ACC112 (cell line): Measurements from ENCODE around the gene ATP6V1G3.

Experiments used
- H2AFZ ChIP-seq: fragments of 200-600 bp; sonication (generic); one replicate; pipeline ENCODE4 v1.6.0; 2017; ENCODE audit warnings: antibody characterized with exemption, low read length; ENCODE audit not compliant: unreplicated experiment
- H3K27ac ChIP-seq: fragments of 200-600 bp; sonication (generic); 2 replicates; pipeline ENCODE4 v1.5.1; 2014; ENCODE audit warnings: low read depth, mild to moderate bottlenecking, antibody characterized with exemption, low read length, moderate library complexity
- H3K27me3 ChIP-seq: fragments of 200-600 bp; sonication (generic); 2 replicates; pipeline ENCODE4 v1.6.1; 2014; ENCODE audit warnings: mild to moderate bottlenecking, antibody characterized with exemption, low read length, moderate library complexity, mixed read lengths; ENCODE audit not compliant: insufficient read depth
- H3K36me3 ChIP-seq: fragments of 200-600 bp; sonication (generic); 2 replicates; pipeline ENCODE4 v1.6.1; 2016; ENCODE audit warnings: mild to moderate bottlenecking, antibody characterized with exemption, low read length, moderate library complexity, mixed read lengths; ENCODE audit not compliant: insufficient read depth
- H3K4me1 ChIP-seq: fragments of 200-600 bp; sonication (generic); one replicate; pipeline ENCODE4 v1.6.1; 2016; ENCODE audit warnings: low read length, mixed read lengths; ENCODE audit not compliant: insufficient read depth, unreplicated experiment, control insufficient read depth
- H3K4me3 ChIP-seq: fragments of 200-600 bp; sonication (generic); 2 replicates; pipeline ENCODE4 v1.5.1; 2014; ENCODE audit warnings: mild to moderate bottlenecking, low read depth, low read length
- H3K79me2 ChIP-seq: fragments of 200-600 bp; sonication (generic); one replicate; pipeline ENCODE4 v1.6.0; 2016; ENCODE audit warnings: low read length; ENCODE audit not compliant: control insufficient read depth, unreplicated experiment, insufficient read depth

Gene ATP6V1G3

DNA sequence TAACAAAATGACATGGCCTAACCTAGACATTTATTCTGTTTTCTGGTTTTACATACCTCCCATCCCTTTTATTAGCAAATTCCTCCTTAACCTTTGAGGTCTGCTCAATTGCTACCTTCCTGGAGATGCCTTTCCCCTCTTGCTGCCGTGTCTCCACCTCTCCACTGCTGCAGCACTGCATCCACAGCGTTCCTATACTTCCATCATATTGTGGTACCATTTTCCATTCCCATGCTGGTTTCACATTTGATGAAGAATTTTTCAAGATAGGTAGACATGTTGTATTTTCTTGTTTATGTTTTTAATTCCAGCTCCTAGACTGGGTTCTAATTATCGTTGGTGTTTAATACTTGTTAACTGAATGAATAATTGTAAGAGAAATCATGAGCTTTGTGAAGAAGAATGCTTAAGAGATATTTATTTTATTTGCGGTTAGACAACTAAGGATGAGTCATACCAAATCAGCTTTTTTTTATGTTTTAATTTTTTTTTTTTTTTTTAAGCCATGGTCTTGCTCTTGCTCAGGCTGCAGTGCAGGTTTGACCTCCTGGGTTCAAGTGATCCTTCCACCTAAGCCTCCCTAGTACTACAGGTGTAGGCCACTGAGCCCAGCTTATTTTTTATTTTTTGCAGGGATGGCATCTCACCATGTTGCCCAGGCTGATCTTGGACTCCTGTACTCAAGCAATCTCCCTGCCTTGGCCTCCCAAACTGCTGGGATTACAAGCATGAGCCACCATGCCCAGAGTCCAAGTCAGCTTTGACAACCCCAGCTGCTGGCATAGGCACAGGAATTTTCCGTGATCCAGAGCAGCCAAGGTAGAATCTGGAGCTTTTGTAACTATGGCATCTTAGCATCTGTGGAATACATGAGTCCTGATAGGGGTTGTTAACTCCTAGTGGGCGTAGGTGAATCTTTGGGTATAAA, 44.0 kb downstream of the ATP6V1G3 start:
- Histone ChIP-seq H3K4me1 (peaks cover 48% of the 10 kb centered on the region), H3K79me2 (no peaks in the 10 kb centered on the region), H3K27me3 (no peaks in the 10 kb centered on the region), H3K4me3 (peak overlapping the region; percentile 50; the same call in 1 of the 2 replicates), H3K36me3 (no peaks in the 10 kb centered on the region), H3K27ac (peak overlapping the region; percentile 69), H2AFZ (no peak overlapping the region)

DNA sequence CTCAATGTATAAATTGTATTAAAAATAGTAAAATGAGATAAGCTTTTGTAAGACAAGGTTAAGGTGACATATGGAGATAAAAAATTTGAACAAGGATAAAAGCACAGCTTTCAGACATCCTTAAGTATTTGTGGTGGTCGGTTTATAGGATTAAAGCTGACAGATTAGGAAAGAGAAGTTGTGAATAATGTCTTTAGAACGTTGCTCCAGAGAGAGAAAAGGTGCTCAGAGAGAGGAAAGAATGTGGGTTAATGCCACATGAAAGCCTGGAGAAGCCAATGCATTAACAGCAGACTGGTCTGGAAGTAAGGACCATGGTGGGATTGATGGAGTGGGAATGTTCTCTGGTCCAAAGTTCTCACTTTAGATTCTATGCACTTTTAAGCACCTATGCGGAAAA, 44.8 kb downstream of the ATP6V1G3 start:
- Histone ChIP-seq H3K36me3 (no peaks in the 10 kb centered on the region), H3K4me3 (no peak overlapping the region), H2AFZ (no peak overlapping the region), H3K27me3 (no peaks in the 10 kb centered on the region), H3K4me1 (peaks cover 48% of the 10 kb centered on the region), H3K79me2 (no peaks in the 10 kb centered on the region), H3K27ac (no peak overlapping the region)

DNA sequence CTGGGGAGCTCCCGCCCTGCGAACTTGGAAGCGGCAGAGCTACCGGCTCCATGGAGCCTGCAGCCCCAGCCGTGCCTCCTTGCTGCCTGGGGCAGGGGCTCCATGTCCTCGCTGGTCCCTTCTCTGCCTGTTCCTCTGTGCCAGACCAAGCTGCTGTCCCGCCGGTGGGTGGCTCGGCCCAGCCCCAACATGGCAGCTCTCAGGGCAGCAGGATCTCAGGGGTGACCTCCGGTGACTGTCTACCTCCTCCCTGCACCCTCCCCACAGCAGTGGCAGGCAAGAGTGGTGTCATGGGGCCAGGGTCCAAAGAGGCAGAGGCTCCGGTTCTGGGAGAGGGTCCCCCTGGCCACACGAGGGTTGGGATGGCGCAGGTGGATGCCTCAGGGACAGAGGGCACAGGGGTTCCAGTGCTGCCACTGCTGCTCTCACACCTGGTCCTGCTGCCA, 45.8 kb downstream of the ATP6V1G3 start:
- no peak overlapping the region for H2AFZ ChIP-seq
- H3K27ac ChIP-seq = no peak overlapping the region
- H3K27me3 ChIP-seq = no peaks in the 10 kb centered on the region
- no peak overlapping the region for H3K4me3 ChIP-seq
- H3K36me3 ChIP-seq = no peaks in the 10 kb centered on the region
- peaks cover 48% of the 10 kb centered on the region for H3K4me1 ChIP-seq
- H3K79me2 ChIP-seq = no peaks in the 10 kb centered on the region

DNA sequence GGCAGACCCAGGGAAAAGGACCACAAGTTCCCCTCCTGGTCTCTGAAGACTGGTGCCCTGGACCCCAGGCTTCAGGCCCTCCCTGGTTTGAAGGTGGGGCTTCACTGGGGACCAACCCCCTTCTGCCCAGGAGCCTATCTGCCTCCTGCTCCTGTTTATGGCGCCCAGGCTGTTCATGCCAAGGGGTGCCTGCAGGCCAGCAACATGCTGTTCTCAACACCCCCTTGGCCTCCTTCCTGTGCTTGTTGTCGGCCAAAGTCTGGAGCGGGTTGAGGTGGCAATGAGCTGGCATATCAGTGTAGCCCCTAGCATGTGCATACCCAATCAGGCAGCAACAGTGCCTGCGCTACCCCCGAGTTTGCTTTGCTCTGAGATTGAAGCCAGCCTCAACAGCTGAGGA, 46.3 kb downstream of the ATP6V1G3 start:
- Histone ChIP-seq H3K27ac (no peak overlapping the region), H3K4me3 (no peak overlapping the region), H3K79me2 (no peaks in the 10 kb centered on the region), H3K36me3 (no peaks in the 10 kb centered on the region), H3K4me1 (peaks cover 48% of the 10 kb centered on the region), H2AFZ (no peak overlapping the region), H3K27me3 (no peaks in the 10 kb centered on the region)

DNA sequence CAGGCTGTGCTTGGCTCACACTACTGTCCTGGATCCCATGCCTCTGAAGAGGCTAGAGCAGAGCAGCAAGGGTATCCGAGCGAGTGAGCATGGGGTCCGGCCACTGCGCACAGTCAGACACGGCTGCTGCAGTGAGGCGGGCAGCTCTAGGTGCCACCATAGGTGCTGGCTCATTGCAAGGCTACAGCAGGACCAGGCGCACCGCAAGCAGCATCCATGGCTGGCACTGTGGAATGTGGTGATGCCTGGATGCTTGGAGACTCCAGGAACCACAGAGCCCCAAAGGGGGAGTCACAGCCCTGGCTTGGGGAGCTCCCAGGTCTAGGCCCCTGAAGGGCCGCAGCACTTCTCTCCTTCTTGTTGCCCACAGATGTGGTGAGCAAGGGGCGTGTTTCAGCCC, 47.2 kb downstream of the ATP6V1G3 start:
- no peak overlapping the region for H2AFZ ChIP-seq

DNA sequence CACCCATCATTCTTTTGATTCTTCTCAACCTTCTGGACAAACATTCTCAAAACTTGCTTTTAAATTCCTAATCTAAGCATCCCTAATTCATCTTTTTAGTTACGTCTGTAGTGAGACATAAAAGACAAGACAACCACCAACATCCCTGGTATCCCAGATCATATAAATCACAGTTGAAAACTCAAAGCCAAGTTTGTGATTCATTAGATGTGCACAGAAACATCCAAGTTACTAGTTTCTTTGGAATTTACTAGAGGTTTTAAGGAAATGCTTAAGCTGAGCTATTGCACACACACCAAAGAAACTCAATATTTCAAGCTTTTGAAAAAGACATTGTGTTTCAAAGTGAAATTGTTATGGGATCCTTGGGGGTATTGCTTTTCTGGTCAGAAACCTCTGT, 47.6 kb downstream of the ATP6V1G3 start:
- peak overlapping the region; percentile 27 for H3K27ac ChIP-seq
- H2AFZ ChIP-seq = no peak overlapping the region
- H3K27me3 ChIP-seq = no peaks in the 10 kb centered on the region
- H3K79me2 ChIP-seq = no peaks in the 10 kb centered on the region
- peaks cover 43% of the 10 kb centered on the region for H3K4me1 ChIP-seq
- no peaks in the 10 kb centered on the region for H3K36me3 ChIP-seq
- H3K4me3 ChIP-seq = no peak overlapping the region

More for the DNA sequence above, 47.2 kb downstream of the ATP6V1G3 start:
- peaks cover 48% of the 10 kb centered on the region for H3K4me1 ChIP-seq
- H3K27ac ChIP-seq = peak overlapping the region; percentile 27
- H3K36me3 ChIP-seq = no peaks in the 10 kb centered on the region
- H3K27me3 ChIP-seq = no peaks in the 10 kb centered on the region
- no peaks in the 10 kb centered on the region for H3K79me2 ChIP-seq
- H3K4me3 ChIP-seq = no peak overlapping the region

DNA sequence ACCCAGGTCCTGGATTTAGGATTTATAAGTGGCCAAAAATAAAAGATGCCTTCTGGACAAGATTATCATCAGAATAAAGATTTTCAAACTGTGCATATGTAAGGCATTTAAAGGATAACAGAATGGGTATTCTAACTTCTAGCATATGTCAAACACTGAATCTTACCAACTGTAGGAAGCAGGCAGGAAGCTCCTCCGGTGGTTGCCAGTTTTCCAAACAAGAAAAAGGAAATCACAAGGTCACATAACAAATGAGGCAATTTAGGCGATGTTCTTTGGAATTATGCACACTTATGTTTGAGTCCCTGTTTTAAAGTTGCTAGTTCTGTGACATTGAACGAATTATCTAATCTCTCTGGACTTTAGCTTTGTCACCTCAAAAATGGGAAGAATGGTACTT, 48.9 kb downstream of the ATP6V1G3 start:
- Histone ChIP-seq H3K4me1 (peaks cover 43% of the 10 kb centered on the region), H2AFZ (no peak overlapping the region), H3K36me3 (no peaks in the 10 kb centered on the region), H3K27ac (no peak overlapping the region), H3K4me3 (no peak overlapping the region), H3K79me2 (no peaks in the 10 kb centered on the region), H3K27me3 (no peaks in the 10 kb centered on the region)

DNA sequence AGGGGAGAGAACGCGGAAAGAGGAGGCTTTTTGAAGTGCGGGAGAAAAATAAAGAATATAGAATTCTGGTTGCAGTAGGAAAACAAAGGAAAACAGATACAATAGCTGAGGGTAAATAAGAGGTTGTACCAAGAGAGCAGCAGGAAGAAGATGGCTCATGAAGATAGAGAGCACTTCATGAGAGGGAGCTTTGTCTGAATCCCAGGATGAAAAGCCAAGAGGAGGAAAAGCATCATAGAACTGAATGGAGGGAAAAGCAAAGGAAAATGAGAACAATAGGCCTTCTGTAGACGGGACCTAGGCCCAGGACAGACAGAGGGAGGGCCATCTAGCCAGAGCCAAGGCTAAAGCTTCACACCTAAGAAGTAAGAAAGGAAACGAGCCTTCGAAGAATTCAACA, 49.5 kb downstream of the ATP6V1G3 start:
- Histone ChIP-seq H2AFZ (no peak overlapping the region), H3K4me3 (no peak overlapping the region), H3K79me2 (no peaks in the 10 kb centered on the region), H3K4me1 (peaks cover 40% of the 10 kb centered on the region), H3K27ac (no peak overlapping the region), H3K27me3 (no peaks in the 10 kb centered on the region), H3K36me3 (no peaks in the 10 kb centered on the region)

DNA sequence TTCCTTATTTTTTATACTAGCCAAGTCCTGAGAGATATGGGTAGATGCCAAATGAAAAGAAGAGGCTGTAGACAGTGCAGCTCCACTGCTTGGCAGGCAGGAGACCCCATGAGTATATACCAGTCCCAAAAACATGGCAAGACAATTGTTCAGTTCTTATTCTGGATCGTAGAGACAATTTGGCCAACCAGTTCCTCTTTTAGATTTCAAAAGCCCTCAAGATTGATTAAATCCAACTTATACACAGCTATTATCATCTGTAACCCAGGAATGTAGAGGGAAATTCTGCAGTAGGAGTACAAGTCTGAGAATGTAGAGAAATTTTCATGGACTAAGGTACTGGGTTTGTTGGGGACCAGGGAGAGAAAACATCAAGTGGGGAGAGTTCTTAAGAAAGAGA, 50.3 kb downstream of the ATP6V1G3 start:
- H3K27me3 ChIP-seq = no peaks in the 10 kb centered on the region
- H3K27ac ChIP-seq = no peak overlapping the region
- no peaks in the 10 kb centered on the region for H3K36me3 ChIP-seq
- no peak overlapping the region for H2AFZ ChIP-seq
- H3K79me2 ChIP-seq = no peaks in the 10 kb centered on the region
- no peak overlapping the region for H3K4me3 ChIP-seq
- H3K4me1 ChIP-seq = peaks cover 32% of the 10 kb centered on the region

DNA sequence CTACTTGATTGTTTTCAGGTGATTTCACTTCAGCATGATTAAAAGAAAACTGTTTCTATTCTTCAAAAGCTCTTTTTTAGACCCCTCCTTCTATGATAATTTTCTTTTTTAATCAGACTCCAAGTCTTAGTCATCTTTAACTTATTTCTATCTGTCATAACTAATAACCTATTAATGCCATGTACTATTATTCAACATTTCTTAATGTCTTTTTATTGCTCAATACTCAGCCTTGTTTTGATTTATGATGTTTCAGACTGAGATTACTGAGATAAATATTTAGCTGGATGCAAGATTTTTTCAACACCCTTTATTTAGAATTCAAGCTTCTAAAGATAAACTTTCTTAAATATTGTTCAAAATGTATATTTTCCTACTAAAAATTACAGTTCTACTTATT, 53.6 kb downstream of the ATP6V1G3 start:
- Histone ChIP-seq H3K27ac (no peak overlapping the region), H3K79me2 (no peaks in the 10 kb centered on the region), H3K36me3 (no peaks in the 10 kb centered on the region), H3K4me1 (peaks cover 18% of the 10 kb centered on the region), H3K4me3 (no peak overlapping the region), H2AFZ (no peak overlapping the region), H3K27me3 (no peaks in the 10 kb centered on the region)

DNA sequence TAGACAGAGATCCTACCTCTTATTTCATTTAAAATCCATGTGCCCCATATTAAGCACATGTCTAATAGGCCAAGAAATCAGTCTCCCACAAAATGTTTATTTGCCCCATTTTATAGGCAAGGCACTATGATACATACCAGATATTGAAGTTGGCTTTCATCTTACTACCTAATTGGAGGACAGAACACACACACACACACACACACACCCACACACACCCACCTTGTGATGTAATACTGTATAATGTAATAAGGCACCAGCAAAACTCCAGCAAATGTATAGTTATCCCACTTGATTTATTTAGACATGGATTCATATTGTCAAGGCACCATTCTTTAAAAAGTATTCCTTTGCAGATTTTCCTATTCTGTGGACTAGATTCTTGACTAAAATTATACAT, 56.8 kb downstream of the ATP6V1G3 start:
- H3K27me3 ChIP-seq = no peaks in the 10 kb centered on the region
- H2AFZ ChIP-seq = no peak overlapping the region
- H3K79me2 ChIP-seq = no peaks in the 10 kb centered on the region
- H3K4me1 ChIP-seq = peaks cover 14% of the 10 kb centered on the region
- H3K36me3 ChIP-seq = no peaks in the 10 kb centered on the region
- H3K27ac ChIP-seq = no peak overlapping the region
- H3K4me3 ChIP-seq = no peak overlapping the region
